HEK293 (cell line): ENCODE data around the gene ANO1.
A peak's percentile ranks its signal among the peaks of the same experiment; 100 is the strongest.

Source experiments
- CTCF ChIA-PET: fragments of 350-600 bp; formaldehyde crosslinking; extraction: SDS; loops from one replicate; lab custom pipeline; 2021; ENCODE audit warnings: antibody characterized with exemption; lab: Yijun Ruan, JAX
- POLR2A ChIA-PET: fragments of 300-600 bp; formaldehyde crosslinking; extraction: SDS; loops from one replicate; lab custom pipeline; 2020; ENCODE audit warnings: antibody characterized with exemption, inconsistent platforms; lab: Yijun Ruan, JAX
- H3K27ac ChIP-seq: fragments of 200-500 bp; sonication (Bioruptor generic); 2 replicates; pipeline ENCODE4 v1.5.1; 2014; ENCODE audit warnings: low read depth, low read length, control low read depth, inconsistent platforms; ENCODE audit errors: extremely low read depth
- H3K36me3 ChIP-seq, 2 experiments: fragments of 200-500 bp in 1 of 2; sonication (Bioruptor generic) in 1 of 2; 1 replicate in 1 of 2; 2 replicates in 1 of 2; pipeline ENCODE4 v1.5.1; 2014 to 2017; ENCODE audit warnings: inconsistent platforms in 2 of 2, low read length in 2 of 2; ENCODE audit not compliant: control insufficient read depth in 2 of 2, insufficient read depth in 1 of 2
- H3K4me1 ChIP-seq: fragments of 200-500 bp; sonication (Bioruptor generic); 2 replicates; pipeline ENCODE4 v1.5.1; 2014; ENCODE audit warnings: mild to moderate bottlenecking, low read length, inconsistent platforms; ENCODE audit not compliant: control insufficient read depth, insufficient read depth
- H3K4me3 ChIP-seq: 2 replicates; pipeline ENCODE4 v1.5.1; 2011; ENCODE audit warnings: low read depth, mild to moderate bottlenecking, control low read depth, low read length, moderate library complexity
- H3K9me3 ChIP-seq: fragments of 200-500 bp; sonication (Bioruptor generic); 2 replicates; pipeline ENCODE4 v1.5.1; 2014; ENCODE audit warnings: low read depth, low read length, inconsistent platforms; ENCODE audit not compliant: control insufficient read depth, insufficient read depth
- GLIS1 ChIP-seq: fragments of 450-650 bp; formaldehyde crosslinking; IDR thresholded peaks from 2 replicates; pipeline ENCODE4 v1.5.1; 2016; ENCODE audit warnings: missing biosample characterization, missing genetic modification characterization
- HOXA7 ChIP-seq: sonication (generic); formaldehyde crosslinking; IDR thresholded peaks from 2 replicates; pipeline ENCODE4 v1.8.1; 2022; ENCODE audit warnings: missing genetic modification reagents, borderline replicate concordance
- ZBTB10 ChIP-seq: fragments of 450-650 bp; formaldehyde crosslinking; IDR thresholded peaks from 2 replicates; pipeline ENCODE4 v1.5.1; 2016; ENCODE audit warnings: missing biosample characterization, missing genetic modification characterization
- ZEB2 ChIP-seq: fragments of 450-650 bp; formaldehyde crosslinking; IDR thresholded peaks from 2 replicates; pipeline ENCODE4 v1.5.1; 2016; ENCODE audit warnings: missing biosample characterization, missing genetic modification characterization
- ZIC2 ChIP-seq: fragments of 450-650 bp; formaldehyde crosslinking; IDR thresholded peaks from 2 replicates; pipeline ENCODE4 v1.5.1; 2016; ENCODE audit warnings: missing biosample characterization, missing genetic modification characterization
- ZNF138 ChIP-seq: fragments of 450-650 bp; formaldehyde crosslinking; IDR thresholded peaks from 2 replicates; pipeline ENCODE4 v1.5.1; 2016; ENCODE audit warnings: missing biosample characterization, missing genetic modification characterization, borderline replicate concordance
- ZNF174 ChIP-seq: fragments of 450-650 bp; formaldehyde crosslinking; IDR thresholded peaks from 2 replicates; pipeline ENCODE4 v1.5.0; 2017; ENCODE audit warnings: missing biosample characterization, mild to moderate bottlenecking, missing genetic modification characterization
- ZNF223 ChIP-seq: fragments of 450-650 bp; formaldehyde crosslinking; IDR thresholded peaks from 2 replicates; pipeline ENCODE4 v1.5.1; 2016; ENCODE audit warnings: missing biosample characterization, missing genetic modification characterization
- ZNF324 ChIP-seq: fragments of 450-650 bp; formaldehyde crosslinking; IDR thresholded peaks from 2 replicates; pipeline ENCODE4 v1.5.1; 2016; ENCODE audit warnings: missing biosample characterization, missing genetic modification characterization
- ZNF514 ChIP-seq: fragments of 450-650 bp; formaldehyde crosslinking; IDR thresholded peaks from 2 replicates; pipeline ENCODE4 v1.5.1; 2016; ENCODE audit warnings: missing biosample characterization, missing genetic modification characterization
- ZNF544 ChIP-seq: fragments of 450-650 bp; formaldehyde crosslinking; IDR thresholded peaks from 2 replicates; pipeline ENCODE4 v1.5.0; 2017; ENCODE audit warnings: missing biosample characterization, missing genetic modification characterization
- ZNF555 ChIP-seq: fragments of 450-650 bp; formaldehyde crosslinking; conservative IDR thresholded peaks from 2 replicates; pipeline ENCODE4 v1.5.1; 2017; ENCODE audit warnings: missing biosample characterization, mild to moderate bottlenecking, missing genetic modification characterization, inconsistent platforms
- ZNF580 ChIP-seq: fragments of 450-650 bp; formaldehyde crosslinking; IDR thresholded peaks from 2 replicates; pipeline ENCODE4 v1.5.1; 2016; ENCODE audit warnings: missing biosample characterization, missing genetic modification characterization
- ZNF610 ChIP-seq: fragments of 450-650 bp; formaldehyde crosslinking; IDR thresholded peaks from 2 replicates; pipeline ENCODE4 v1.5.1; 2016; ENCODE audit warnings: missing biosample characterization, missing genetic modification characterization, borderline replicate concordance
- ZNF623 ChIP-seq: fragments of 450-650 bp; formaldehyde crosslinking; IDR thresholded peaks from 2 replicates; pipeline ENCODE4 v1.5.1; 2016; ENCODE audit warnings: missing biosample characterization, missing genetic modification characterization
- ZSCAN30 ChIP-seq: fragments of 450-650 bp; IDR thresholded peaks from 2 replicates; pipeline ENCODE4 v1.5.1; 2018; ENCODE audit warnings: missing biosample characterization, mild to moderate bottlenecking, missing genetic modification characterization, moderate library complexity

The ANO1 gene

GRCh38 chr11:70108250-70108649 is 30.1 kb downstream of the ANO1 start:
- ChIA-PET POLR2A (no interaction called here), CTCF (no interaction called here)
- no peaks in the 10 kb centered on the region for H3K36me3 ChIP-seq
- peaks cover 3% of the 10 kb centered on the region; the same call in 1 of the 2 replicates for H3K4me1 ChIP-seq
- no peak overlapping the region for H3K27ac ChIP-seq
- H3K4me3 ChIP-seq: no peak overlapping the region
- no peaks in the 10 kb centered on the region for H3K9me3 ChIP-seq
- TF ChIP-seq GLIS1 (tag by site-specific recombination) (peak; percentile 92), ZIC2 (tag by site-specific recombination) (peak; percentile 35), ZNF610 (tag by site-specific recombination) (no peak)

GRCh38 chr11:70109006-70109405 is 30.9 kb downstream of the ANO1 start:
- Histone ChIP-seq H3K27ac (no peak overlapping the region), H3K4me3 (no peak overlapping the region), H3K4me1 (peaks cover 3% of the 10 kb centered on the region; the same call in 1 of the 2 replicates), H3K36me3 (no peaks in the 10 kb centered on the region), H3K9me3 (no peaks in the 10 kb centered on the region)
- POLR2A ChIA-PET: no interaction called here
- TF ChIP-seq ZIC2 (tag by site-specific recombination) (peak; percentile 64), ZNF544 (tag by site-specific recombination) (no peak)
- CTCF ChIA-PET: interaction anchor here (0.7 kb wide), 1 partner anchor 32 kb away, joined by 3 read pairs; no protein-coding TSS in a partner anchor

GRCh38 chr11:70109903-70110302 is 31.8 kb downstream of the ANO1 start:
- ChIA-PET CTCF (no interaction called here), POLR2A (no interaction called here)
- TF ChIP-seq ZSCAN30 (no peak), ZNF623 (tag by site-specific recombination) (peak; percentile 85), ZNF555 (tag by site-specific recombination) (no peak), ZBTB10 (no peak), ZEB2 (tag by site-specific recombination) (no peak)
- Histone ChIP-seq H3K4me1 (peaks cover 3% of the 10 kb centered on the region; the same call in 1 of the 2 replicates), H3K27ac (no peak overlapping the region), H3K36me3 (no peaks in the 10 kb centered on the region), H3K9me3 (no peaks in the 10 kb centered on the region), H3K4me3 (no peak overlapping the region)

- CTCF ChIA-PET: no interaction called here
- H3K9me3 ChIP-seq: no peaks in the 10 kb centered on the region
- TF ChIP-seq ZNF138 (tag by site-specific recombination): no peak
- peak; percentile 63; the same call in 1 of the 2 replicates for TF ChIP-seq ZIC2 (tag by site-specific recombination)
- no peak for TF ChIP-seq ZNF580 (tag by site-specific recombination)
- TF ChIP-seq ZNF514: no peak
- TF ChIP-seq ZNF324 (tag by site-specific recombination): no peak
- TF ChIP-seq GLIS1 (tag by site-specific recombination): peak; percentile 76
- TF ChIP-seq ZNF174 (tag by site-specific recombination): no peak
- TF ChIP-seq ZNF223 (tag by site-specific recombination): no peak
- TF ChIP-seq HOXA7 (CRISPR knock-in tag): no peak
- TF ChIP-seq, all 188 proteins: peak for 2
- no peak overlapping the region for H3K27ac ChIP-seq
- peaks cover 3% of the 10 kb centered on the region; the same call in 1 of the 2 replicates for H3K4me1 ChIP-seq
- no peaks in the 10 kb centered on the region for H3K36me3 ChIP-seq
- no peak overlapping the region for H3K4me3 ChIP-seq
- POLR2A ChIA-PET: no interaction called here
These were observed 32.5 kb downstream of the ANO1 start for GRCh38 chr11:70110538-70111055.
